Measurements from ENCODE around the gene TMEM134.
"Not testable (repeated sequence)": the region's sequence is repeated elsewhere in the genome, so short reads cannot be mapped to it uniquely, and the experiment has no call there.

The TMEM134 gene

GRCh38 chr11:67468759-67469507 lies at the start of gene TMEM134:
TSS of gene TMEM134 (minus strand) at chr11:67469251. CDS start at chr11:67469192, 59 bp downstream.
- peak; percentile 95 for DNase-seq

GRCh38 chr11:67517784-67518552 lies 48.9 kb upstream of the TMEM134 start:
- no peak for DNase-seq

GRCh38 chr11:67516806-67517205 lies 47.8 kb upstream of the TMEM134 start:
- DNase-seq = no peak

GRCh38 chr11:67514116-67514515 lies 45.1 kb upstream of the TMEM134 start:
- no peak for DNase-seq

GRCh38 chr11:67511558-67511957 lies 42.5 kb upstream of the TMEM134 start:
- not testable (repeated sequence) for DNase-seq

GRCh38 chr11:67510023-67510345 lies 40.9 kb upstream of the TMEM134 start:
- no peak for DNase-seq

GRCh38 chr11:67508486-67509121 lies 39.6 kb upstream of the TMEM134 start:
- peak; percentile 99 for DNase-seq

GRCh38 chr11:67507864-67508485 lies 38.9 kb upstream of the TMEM134 start, which contains the start of gene CDK2AP2:
TSS of gene CDK2AP2 (minus strand) at chr11:67508162. CDS start at chr11:67508082, 80 bp downstream.
- DNase-seq = peak; percentile 98

GRCh38 chr11:67507242-67507863 lies 38.3 kb upstream of the TMEM134 start:
- DNase-seq = no peak

GRCh38 chr11:67506426-67507051 lies 37.5 kb upstream of the TMEM134 start:
- no peak for DNase-seq

GRCh38 chr11:67505605-67506396 lies 36.8 kb upstream of the TMEM134 start:
- peak; percentile 93 for DNase-seq

GRCh38 chr11:67504950-67505581 lies 36.0 kb upstream of the TMEM134 start, which contains the start of gene PITPNM1:
TSS of gene PITPNM1 (minus strand) at chr11:67505363. CDS start at chr11:67504180, 1,183 bp downstream.
- peak; percentile 92 for DNase-seq

GRCh38 chr11:67504005-67504949 lies 35.2 kb upstream of the TMEM134 start:
- DNase-seq = peak; percentile 77

- DNase-seq = no peak
Measured at GRCh38 chr11:67503119-67504004, 34.3 kb upstream of the TMEM134 start.

- DNase-seq = no peak
Measured at GRCh38 chr11:67502328-67502979, 33.4 kb upstream of the TMEM134 start.

GRCh38 chr11:67501854-67502253 lies 32.8 kb upstream of the TMEM134 start:
- DNase-seq = no peak

GRCh38 chr11:67500831-67501715 lies 32.0 kb upstream of the TMEM134 start:
- DNase-seq = no peak
